ENCODE data around the gene NOTCH1. TPM values are rescaled to one million over a fixed set of nuclear protein-coding genes. Genes with fewer than 3 reads are reported as not detected.
A peak's percentile ranks its signal among the peaks of the same experiment; 100 is the strongest.

Gene NOTCH1
- 1.8 and 2.5 TPM in 2 replicates for total RNA-seq (2012; rRNA removed)
- polyA plus RNA-seq (2012; rRNA removed) = 6.0 and 6.9 TPM in 2 replicates
- polyA plus RNA-seq (2012; cell fraction: cytosol; rRNA removed) = 4.0 and 8.0 TPM in 2 replicates
- polyA plus RNA-seq (2012; cell fraction: nucleus; rRNA removed; ENCODE audit: low replicate concordance) = 19.2 and 42.7 TPM in 2 replicates
- percentile 55 among the genes with signal in this experiment for Bru-seq, nascent RNA
- percentile 60 among the genes with signal in this experiment for BruChase-seq, experiment 1, labeled RNA remaining after a 6-hour chase
- BruChase-seq, experiment 2, labeled RNA remaining after a 2-hour chase = percentile 68 among the genes with signal in this experiment
- long read RNA-seq, partial matches to known transcripts = 1 of 10 reads
- long read RNA-seq, other reads (novel, unspliced or antisense) = 9 of 10 reads

DNA sequence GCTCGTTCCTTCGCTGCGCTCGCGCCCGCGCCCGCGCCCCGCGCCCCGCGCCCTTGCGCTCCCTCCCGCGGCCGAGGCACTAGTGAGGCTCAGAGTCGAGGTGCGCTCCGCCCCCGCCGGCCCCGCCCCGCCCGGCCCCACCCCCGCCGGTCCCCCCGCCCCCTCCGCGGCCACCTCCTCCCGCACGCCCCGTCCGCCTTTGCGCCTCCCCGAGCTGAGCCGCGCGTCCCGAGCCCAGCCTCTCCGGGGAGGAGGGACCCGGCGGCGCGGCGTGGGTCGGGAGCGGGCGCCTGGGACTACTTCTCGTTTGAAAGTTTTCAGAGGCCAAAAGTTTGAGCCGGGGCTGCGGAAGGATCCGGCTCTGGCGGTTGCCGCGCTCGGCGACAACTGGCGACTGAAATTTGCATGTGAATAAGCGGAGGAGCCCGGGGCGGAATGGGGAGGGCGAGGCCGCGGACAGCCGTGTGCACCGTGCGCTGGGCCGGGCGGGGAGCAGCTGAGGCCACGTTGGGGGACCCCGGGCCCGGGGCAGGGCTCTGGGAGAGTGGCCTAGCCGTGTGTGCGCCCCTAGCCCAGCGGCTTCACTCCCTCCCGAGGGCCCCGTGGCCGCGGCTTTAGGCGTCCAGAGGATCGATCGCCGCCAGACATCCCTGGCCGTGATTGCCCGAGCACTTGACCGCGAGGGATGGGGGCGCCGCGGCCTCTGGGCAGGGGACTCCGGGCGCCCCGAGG lies at the start of gene NOTCH1:
Gene NOTCH1, minus strand, starts transcription at position 84 of the 732 bp plus-strand sequence. CDS start 262 bp downstream, outside the sequence.
- Histone ChIP-seq H4K91ac (ENCODE audit: insufficient read depth, low read depth, low read length) (peak within 1 kb of the TSS; percentile 74), H3K18ac (ENCODE audit: low read depth, low read length) (peak within 1 kb of the TSS; percentile 24), H2BK5ac (ENCODE audit: low read depth, low read length, poor library complexity, severe bottlenecking) (peak within 1 kb of the TSS; percentile 63), H4K5ac (ENCODE audit: low read depth, low read length) (peak within 1 kb of the TSS; percentile 46), H3K4me3 (ENCODE audit: insufficient read depth, low read depth, low read length) (peak within 1 kb of the TSS; percentile 82), H2BK120ac (ENCODE audit: low read depth, low read length) (peak within 1 kb of the TSS; percentile 53; the same call in 1 of the 2 replicates), H2AK9ac (replicated peaks; ENCODE audit: low read depth, low read length, poor library complexity) (peak within 1 kb of the TSS; percentile 94), H3K79me1 (ENCODE audit: low read depth in 1 of 2, low read length in 2 of 2) (peaks cover 10 to 48% of the 10 kb centered on the region in 2 experiments), H3K9me1 (ENCODE audit: insufficient read depth, low read length) (peaks cover 7% of the 10 kb centered on the region), H3K9me3 (ENCODE audit: control insufficient read depth, insufficient read depth, low read length) (no peaks in the 10 kb centered on the region), H2AFZ (replicated peaks; ENCODE audit: low read length, poor library complexity) (peak within 1 kb of the TSS; percentile 89), H3K27ac (ENCODE audit: insufficient read depth, low read length) (peak within 1 kb of the TSS; percentile 76), H3K27me3 (ENCODE audit: control insufficient read depth, insufficient read depth, low read length) (no peaks in the 10 kb centered on the region), H4K20me1 (ENCODE audit: insufficient read depth, low read length) (peaks cover 31% of the 10 kb centered on the region), H3K56ac (ENCODE audit: extremely low read depth, insufficient read depth, low read length) (peak within 1 kb of the TSS; percentile 57), H3K4me1 (ENCODE audit: control insufficient read depth, insufficient read depth, low read length) (peaks cover 30% of the 10 kb centered on the region), H2AK5ac (ENCODE audit: low read depth, low read length) (peak within 1 kb of the TSS; percentile 76), H3K23ac (ENCODE audit: low read depth, low read length) (peak within 1 kb of the TSS; percentile 66), H3K4ac (ENCODE audit: low read depth, low read length) (peak within 1 kb of the TSS; percentile 73), H3K4me2 (ENCODE audit: low read depth, low read length) (peak within 1 kb of the TSS; percentile 93), H2BK15ac (ENCODE audit: low read depth, low read length) (peak within 1 kb of the TSS; percentile 23; the same call in 1 of the 3 replicates), H3K14ac (replicated peaks; ENCODE audit: low read depth, low read length) (peak within 1 kb of the TSS; percentile 73), H3K36me3 (ENCODE audit: control insufficient read depth, insufficient read depth, low read length) (peaks cover 8% of the 10 kb centered on the region; the same call in 1 of the 2 replicates), H3K9ac (ENCODE audit: low read depth, low read length) (peak within 1 kb of the TSS; percentile 70), H2BK20ac (ENCODE audit: low read depth, low read length) (no peak within 1 kb of the TSS), H4K8ac (ENCODE audit: low read depth in 2 of 2, low read length in 2 of 2) (peak within 1 kb of the TSS; percentile 73 to 75)
- in situ Hi-C loops (cut with MboI; ENCODE audit: low sequenced_read_pairs) = no loop called here
- POLR2A ChIA-PET (ENCODE audit: unreplicated experiment) = no interaction called here
- intact Hi-C loops (cut with micrococcal nuclease) = loop anchor here (2.0 kb wide), 3 partner anchors 61 to 79 kb away; no protein-coding TSS in a partner anchor
- dilution Hi-C loops (cut with HindIII; ENCODE audit: low sequenced_read_pairs, unreplicated experiment) = no loop called here
- ATAC-seq (ENCODE audit: low read depth) (peak; percentile 85), DNase-seq (peak; percentile 87)
- WGBS, 2 experiments (ENCODE audit: extremely low coverage in 2 of 2, insufficient read length in 1 of 2) = 0% methylated on average over 56 of the region's 94 CpGs; no CpG with 5 or more reads in 1 of the 2 experiments
- TF ChIP-seq CHD1 (IDR thresholded peaks at IDR 0.05; ENCODE audit: low read depth, low read length) (no peak), MAZ (IDR thresholded peaks at IDR 0.05; ENCODE audit: borderline replicate concordance, low read depth, low read length) (peak; percentile 18; the same call in 1 of the 2 replicates), BHLHE40 (IDR thresholded peaks at IDR 0.05; ENCODE audit: low read depth, low read length) (0 out of 2 replicates have a peak, but pooled peaks have one; percentile 11), MAFK (IDR thresholded peaks at IDR 0.05; ENCODE audit: low read depth, low read length) (no peak), MXI1 (IDR thresholded peaks at IDR 0.05; ENCODE audit: borderline replicate concordance, low read depth, low read length) (no peak)
- TF ChIP-seq, protein P1, sequence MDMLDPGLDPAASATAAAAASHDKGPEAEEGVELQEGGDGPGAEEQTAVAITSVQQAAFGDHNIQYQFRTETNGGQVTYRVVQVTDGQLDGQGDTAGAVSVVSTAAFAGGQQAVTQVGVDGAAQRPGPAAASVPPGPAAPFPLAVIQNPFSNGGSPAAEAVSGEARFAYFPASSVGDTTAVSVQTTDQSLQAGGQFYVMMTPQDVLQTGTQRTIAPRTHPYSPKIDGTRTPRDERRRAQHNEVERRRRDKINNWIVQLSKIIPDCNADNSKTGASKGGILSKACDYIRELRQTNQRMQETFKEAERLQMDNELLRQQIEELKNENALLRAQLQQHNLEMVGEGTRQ (IDR thresholded peaks at IDR 0.05; ENCODE audit: low read depth, low read length) = no peak
- no TSS peak for BruUV-seq (replicated peaks)
- CTCF ChIA-PET = interaction anchor here (0.7 kb wide), 1 partner anchor 79 kb away, joined by 3 read pairs; no protein-coding TSS in a partner anchor

All from IMR-90 (cell line).